ENCODE measurements around the gene DNAJC17.

The DNAJC17 gene

GRCh38 chr15:40743921-40744814 lies 63.1 kb downstream of the DNAJC17 start:
- Histone ChIP-seq H3K27me3 (ENCODE audit: control insufficient read depth in 1 of 2, insufficient read depth in 2 of 2, low read length in 2 of 2) (no peaks in the 10 kb centered on the region), H3K4me1 (ENCODE audit: insufficient read depth, low read length) (no peaks in the 10 kb centered on the region), H3K4me3 (ENCODE audit: low read depth in 1 of 2, low read length in 2 of 2) (no peak overlapping the region), H3K9ac (ENCODE audit: low read length) (no peak overlapping the region), H3K36me3 (ENCODE audit: insufficient read depth, low read length) (peaks cover 29% of the 10 kb centered on the region), H3K27ac (ENCODE audit: low read depth, low read length) (no peak overlapping the region), H3K9me3 (ENCODE audit: low read length) (no peaks in the 10 kb centered on the region)

- Histone ChIP-seq H3K27me3 (ENCODE audit: control insufficient read depth in 1 of 2, insufficient read depth in 2 of 2, low read length in 2 of 2) (no peaks in the 10 kb centered on the region), H3K9me3 (ENCODE audit: low read length) (no peaks in the 10 kb centered on the region), H3K9ac (ENCODE audit: low read length) (no peak overlapping the region), H3K27ac (ENCODE audit: low read depth, low read length) (no peak overlapping the region), H3K36me3 (ENCODE audit: insufficient read depth, low read length) (peaks cover 31% of the 10 kb centered on the region), H3K4me1 (ENCODE audit: insufficient read depth, low read length) (no peaks in the 10 kb centered on the region), H3K4me3 (ENCODE audit: low read depth in 1 of 2, low read length in 2 of 2) (no peak overlapping the region)
Observed at GRCh38 chr15:40743485-40743901, 63.8 kb downstream of the DNAJC17 start.

GRCh38 chr15:40739854-40740253 lies 67.4 kb downstream of the DNAJC17 start:
- no peak overlapping the region for H3K4me3 ChIP-seq (ENCODE audit: low read depth in 1 of 2, low read length in 2 of 2)
- no peaks in the 10 kb centered on the region for H3K9me3 ChIP-seq (ENCODE audit: low read length)
- no peaks in the 10 kb centered on the region for H3K27me3 ChIP-seq (ENCODE audit: control insufficient read depth in 1 of 2, insufficient read depth in 2 of 2, low read length in 2 of 2)
- H3K9ac ChIP-seq (ENCODE audit: low read length): no peak overlapping the region
- no peaks in the 10 kb centered on the region for H3K4me1 ChIP-seq (ENCODE audit: insufficient read depth, low read length)
- H3K36me3 ChIP-seq (ENCODE audit: insufficient read depth, low read length): peaks cover 54% of the 10 kb centered on the region
- no peak overlapping the region for H3K27ac ChIP-seq (ENCODE audit: low read depth, low read length)

GRCh38 chr15:40739047-40739446 lies 68.2 kb downstream of the DNAJC17 start:
- Histone ChIP-seq H3K27ac (ENCODE audit: low read depth, low read length) (no peak overlapping the region), H3K36me3 (ENCODE audit: insufficient read depth, low read length) (peaks cover 54% of the 10 kb centered on the region), H3K4me1 (ENCODE audit: insufficient read depth, low read length) (no peaks in the 10 kb centered on the region), H3K9me3 (ENCODE audit: low read length) (no peaks in the 10 kb centered on the region), H3K9ac (ENCODE audit: low read length) (no peak overlapping the region), H3K27me3 (ENCODE audit: control insufficient read depth in 1 of 2, insufficient read depth in 2 of 2, low read length in 2 of 2) (no peaks in the 10 kb centered on the region), H3K4me3 (ENCODE audit: low read depth in 1 of 2, low read length in 2 of 2) (no peak overlapping the region)

GRCh38 chr15:40737048-40737447 lies 70.2 kb downstream of the DNAJC17 start:
- no peaks in the 10 kb centered on the region for H3K9me3 ChIP-seq (ENCODE audit: low read length)
- no peak overlapping the region for H3K4me3 ChIP-seq (ENCODE audit: low read depth in 1 of 2, low read length in 2 of 2)
- H3K27me3 ChIP-seq (ENCODE audit: control insufficient read depth in 1 of 2, insufficient read depth in 2 of 2, low read length in 2 of 2): no peaks in the 10 kb centered on the region
- H3K4me1 ChIP-seq (ENCODE audit: insufficient read depth, low read length): no peaks in the 10 kb centered on the region
- no peak overlapping the region for H3K9ac ChIP-seq (ENCODE audit: low read length)
- H3K27ac ChIP-seq (ENCODE audit: low read depth, low read length): no peak overlapping the region
- peaks cover 47% of the 10 kb centered on the region for H3K36me3 ChIP-seq (ENCODE audit: insufficient read depth, low read length)

- Histone ChIP-seq H3K36me3 (ENCODE audit: insufficient read depth, low read length) (peaks cover 47% of the 10 kb centered on the region), H3K9ac (ENCODE audit: low read length) (no peak overlapping the region), H3K4me3 (ENCODE audit: low read depth in 1 of 2, low read length in 2 of 2) (no peak overlapping the region), H3K27ac (ENCODE audit: low read depth, low read length) (no peak overlapping the region), H3K9me3 (ENCODE audit: low read length) (no peaks in the 10 kb centered on the region), H3K4me1 (ENCODE audit: insufficient read depth, low read length) (no peaks in the 10 kb centered on the region), H3K27me3 (ENCODE audit: control insufficient read depth in 1 of 2, insufficient read depth in 2 of 2, low read length in 2 of 2) (no peaks in the 10 kb centered on the region)
Observed at GRCh38 chr15:40736575-40736974, 70.7 kb downstream of the DNAJC17 start.

GRCh38 chr15:40731034-40731433 lies 76.2 kb downstream of the DNAJC17 start:
- peaks cover 15% of the 10 kb centered on the region for H3K36me3 ChIP-seq (ENCODE audit: insufficient read depth, low read length)
- no peaks in the 10 kb centered on the region for H3K27me3 ChIP-seq (ENCODE audit: control insufficient read depth in 1 of 2, insufficient read depth in 2 of 2, low read length in 2 of 2)
- H3K9me3 ChIP-seq (ENCODE audit: low read length): no peaks in the 10 kb centered on the region

GRCh38 chr15:40723919-40724318 lies 83.4 kb downstream of the DNAJC17 start:
- no peak overlapping the region for H3K4me3 ChIP-seq (ENCODE audit: low read depth in 1 of 2, low read length in 2 of 2)
- no peaks in the 10 kb centered on the region for H3K9me3 ChIP-seq (ENCODE audit: low read length)
- H3K4me1 ChIP-seq (ENCODE audit: insufficient read depth, low read length): no peaks in the 10 kb centered on the region
- H3K36me3 ChIP-seq (ENCODE audit: insufficient read depth, low read length): no peaks in the 10 kb centered on the region
- H3K9ac ChIP-seq (ENCODE audit: low read length): no peak overlapping the region
- no peaks in the 10 kb centered on the region for H3K27me3 ChIP-seq (ENCODE audit: control insufficient read depth in 1 of 2, insufficient read depth in 2 of 2, low read length in 2 of 2)
- H3K27ac ChIP-seq (ENCODE audit: low read depth, low read length): no peak overlapping the region

More at GRCh38 chr15:40731034-40731433, 76.2 kb downstream of the DNAJC17 start:
- H3K4me3 ChIP-seq (ENCODE audit: low read depth in 1 of 2, low read length in 2 of 2): no peak overlapping the region
- no peak overlapping the region for H3K27ac ChIP-seq (ENCODE audit: low read depth, low read length)
- no peak overlapping the region for H3K9ac ChIP-seq (ENCODE audit: low read length)
- H3K4me1 ChIP-seq (ENCODE audit: insufficient read depth, low read length): no peaks in the 10 kb centered on the region

GRCh38 chr15:40722934-40723333 lies 84.3 kb downstream of the DNAJC17 start:
- no peak overlapping the region for H3K9ac ChIP-seq (ENCODE audit: low read length)
- H3K36me3 ChIP-seq (ENCODE audit: insufficient read depth, low read length): no peaks in the 10 kb centered on the region
- no peak overlapping the region for H3K27ac ChIP-seq (ENCODE audit: low read depth, low read length)
- no peaks in the 10 kb centered on the region for H3K9me3 ChIP-seq (ENCODE audit: low read length)
- H3K4me1 ChIP-seq (ENCODE audit: insufficient read depth, low read length): no peaks in the 10 kb centered on the region
- no peak overlapping the region for H3K4me3 ChIP-seq (ENCODE audit: low read depth in 1 of 2, low read length in 2 of 2)
- no peaks in the 10 kb centered on the region for H3K27me3 ChIP-seq (ENCODE audit: control insufficient read depth in 1 of 2, insufficient read depth in 2 of 2, low read length in 2 of 2)

GRCh38 chr15:40722354-40722753 lies 84.9 kb downstream of the DNAJC17 start:
- Histone ChIP-seq H3K9ac (ENCODE audit: low read length) (no peak overlapping the region), H3K36me3 (ENCODE audit: insufficient read depth, low read length) (no peaks in the 10 kb centered on the region), H3K27me3 (ENCODE audit: control insufficient read depth in 1 of 2, insufficient read depth in 2 of 2, low read length in 2 of 2) (no peaks in the 10 kb centered on the region), H3K4me1 (ENCODE audit: insufficient read depth, low read length) (no peaks in the 10 kb centered on the region), H3K27ac (ENCODE audit: low read depth, low read length) (no peak overlapping the region), H3K9me3 (ENCODE audit: low read length) (no peaks in the 10 kb centered on the region), H3K4me3 (ENCODE audit: low read depth in 1 of 2, low read length in 2 of 2) (no peak overlapping the region)

GRCh38 chr15:40721701-40722100 lies 85.6 kb downstream of the DNAJC17 start:
- Histone ChIP-seq H3K4me1 (ENCODE audit: insufficient read depth, low read length) (no peaks in the 10 kb centered on the region), H3K27me3 (ENCODE audit: control insufficient read depth in 1 of 2, insufficient read depth in 2 of 2, low read length in 2 of 2) (no peaks in the 10 kb centered on the region), H3K27ac (ENCODE audit: low read depth, low read length) (no peak overlapping the region), H3K9ac (ENCODE audit: low read length) (no peak overlapping the region), H3K9me3 (ENCODE audit: low read length) (no peaks in the 10 kb centered on the region), H3K36me3 (ENCODE audit: insufficient read depth, low read length) (no peaks in the 10 kb centered on the region), H3K4me3 (ENCODE audit: low read depth in 1 of 2, low read length in 2 of 2) (no peak overlapping the region)

GRCh38 chr15:40716165-40716564 lies 91.1 kb downstream of the DNAJC17 start:
- Histone ChIP-seq H3K4me3 (ENCODE audit: low read depth in 1 of 2, low read length in 2 of 2) (no peak overlapping the region), H3K27me3 (ENCODE audit: control insufficient read depth in 1 of 2, insufficient read depth in 2 of 2, low read length in 2 of 2) (no peaks in the 10 kb centered on the region), H3K27ac (ENCODE audit: low read depth, low read length) (no peak overlapping the region), H3K9ac (ENCODE audit: low read length) (no peak overlapping the region), H3K9me3 (ENCODE audit: low read length) (no peaks in the 10 kb centered on the region), H3K4me1 (ENCODE audit: insufficient read depth, low read length) (no peaks in the 10 kb centered on the region), H3K36me3 (ENCODE audit: insufficient read depth, low read length) (no peaks in the 10 kb centered on the region)
